SU-DHL-6 (cell line): ENCODE measurements around the gene RASL10A.

Experiments
- EZH2phosphoT487 ChIP-seq: fragments of 200-600 bp; sonication (generic), shearing (Covaris generic); conservative IDR thresholded peaks from 2 replicates; pipeline ENCODE4 v1.6.1; 2018; ENCODE audit warnings: mild to moderate bottlenecking, antibody characterized with exemption, low read length, moderate library complexity, mixed read lengths
- TF ChIP-seq, protein P1 (sequence below): fragments of 200-600 bp; sonication (generic); IDR thresholded peaks from one replicate; pipeline ENCODE4 v1.5.1; 2017; ENCODE audit warnings: antibody characterized with exemption, mild to moderate bottlenecking, low read length, moderate library complexity; ENCODE audit not compliant: insufficient read depth, poor library complexity, severe bottlenecking

DNA sequence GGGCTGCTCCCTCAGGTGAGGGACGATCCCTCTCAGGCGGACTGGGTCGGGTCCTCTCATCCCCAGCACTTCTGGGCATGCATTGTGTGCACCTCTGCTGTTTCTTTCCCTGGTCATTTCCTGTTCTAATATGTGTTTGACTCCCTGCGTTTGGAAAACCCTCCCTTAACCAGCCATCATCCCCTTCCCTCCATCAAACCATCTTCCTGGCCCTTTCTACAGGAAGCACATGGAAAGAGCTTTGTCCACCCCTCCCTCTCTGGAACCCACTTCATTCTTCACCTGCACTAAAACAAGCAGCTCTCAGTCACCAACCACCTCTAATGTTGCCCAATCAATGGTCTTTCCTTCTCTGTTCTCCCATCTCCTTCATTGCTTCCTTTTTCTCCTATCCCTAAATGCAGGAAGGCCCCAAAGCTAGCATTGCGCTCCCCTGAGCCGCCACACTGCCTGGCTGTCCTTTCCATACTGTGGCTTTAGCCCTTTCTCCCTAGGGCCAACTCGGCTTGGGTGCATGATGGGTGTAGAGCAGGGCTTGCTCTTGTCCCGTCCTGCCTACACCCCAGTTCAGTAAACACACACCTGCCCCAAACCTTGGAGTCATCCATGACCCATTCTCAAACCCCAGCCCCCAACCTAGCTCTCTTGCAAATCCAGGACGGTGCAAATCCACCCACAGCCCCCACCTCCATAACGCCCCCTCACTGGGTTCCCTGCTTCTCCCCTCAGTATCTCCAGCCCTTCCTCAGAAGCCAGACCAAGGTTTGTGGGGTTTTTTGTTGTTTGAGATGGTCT lies 14.5 kb downstream of the RASL10A start:
- TF ChIP-seq, protein P1, sequence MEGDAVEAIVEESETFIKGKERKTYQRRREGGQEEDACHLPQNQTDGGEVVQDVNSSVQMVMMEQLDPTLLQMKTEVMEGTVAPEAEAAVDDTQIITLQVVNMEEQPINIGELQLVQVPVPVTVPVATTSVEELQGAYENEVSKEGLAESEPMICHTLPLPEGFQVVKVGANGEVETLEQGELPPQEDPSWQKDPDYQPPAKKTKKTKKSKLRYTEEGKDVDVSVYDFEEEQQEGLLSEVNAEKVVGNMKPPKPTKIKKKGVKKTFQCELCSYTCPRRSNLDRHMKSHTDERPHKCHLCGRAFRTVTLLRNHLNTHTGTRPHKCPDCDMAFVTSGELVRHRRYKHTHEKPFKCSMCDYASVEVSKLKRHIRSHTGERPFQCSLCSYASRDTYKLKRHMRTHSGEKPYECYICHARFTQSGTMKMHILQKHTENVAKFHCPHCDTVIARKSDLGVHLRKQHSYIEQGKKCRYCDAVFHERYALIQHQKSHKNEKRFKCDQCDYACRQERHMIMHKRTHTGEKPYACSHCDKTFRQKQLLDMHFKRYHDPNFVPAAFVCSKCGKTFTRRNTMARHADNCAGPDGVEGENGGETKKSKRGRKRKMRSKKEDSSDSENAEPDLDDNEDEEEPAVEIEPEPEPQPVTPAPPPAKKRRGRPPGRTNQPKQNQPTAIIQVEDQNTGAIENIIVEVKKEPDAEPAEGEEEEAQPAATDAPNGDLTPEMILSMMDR = no peak
- no peak for TF ChIP-seq EZH2phosphoT487
